Measurements from ENCODE around the gene AMPH.

DNA sequence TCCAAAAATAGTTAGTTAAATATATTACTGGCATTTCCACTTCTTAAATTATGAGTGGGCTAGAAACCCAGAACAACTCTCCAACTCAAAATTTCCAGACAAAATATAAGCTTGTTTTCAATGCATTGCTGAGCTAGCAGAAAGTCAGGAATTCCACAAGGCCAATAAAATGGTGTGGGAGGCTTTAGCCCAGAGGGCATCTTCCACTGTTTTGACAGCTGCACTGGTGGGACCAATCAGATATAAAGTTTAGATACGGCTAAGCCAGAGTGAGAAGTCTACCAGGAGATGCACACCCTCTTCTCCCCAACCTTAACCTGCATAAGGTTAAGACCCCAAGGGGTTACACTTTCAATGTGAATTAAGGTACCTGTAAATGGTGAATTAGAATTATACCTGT is 76.6 kb downstream of the AMPH start:
- TF ChIP-seq POLR2AphosphoS5 (IDR thresholded peaks at IDR 0.05; ENCODE audit: low read depth, low read length) = no peak
- TF ChIP-seq, protein P1, sequence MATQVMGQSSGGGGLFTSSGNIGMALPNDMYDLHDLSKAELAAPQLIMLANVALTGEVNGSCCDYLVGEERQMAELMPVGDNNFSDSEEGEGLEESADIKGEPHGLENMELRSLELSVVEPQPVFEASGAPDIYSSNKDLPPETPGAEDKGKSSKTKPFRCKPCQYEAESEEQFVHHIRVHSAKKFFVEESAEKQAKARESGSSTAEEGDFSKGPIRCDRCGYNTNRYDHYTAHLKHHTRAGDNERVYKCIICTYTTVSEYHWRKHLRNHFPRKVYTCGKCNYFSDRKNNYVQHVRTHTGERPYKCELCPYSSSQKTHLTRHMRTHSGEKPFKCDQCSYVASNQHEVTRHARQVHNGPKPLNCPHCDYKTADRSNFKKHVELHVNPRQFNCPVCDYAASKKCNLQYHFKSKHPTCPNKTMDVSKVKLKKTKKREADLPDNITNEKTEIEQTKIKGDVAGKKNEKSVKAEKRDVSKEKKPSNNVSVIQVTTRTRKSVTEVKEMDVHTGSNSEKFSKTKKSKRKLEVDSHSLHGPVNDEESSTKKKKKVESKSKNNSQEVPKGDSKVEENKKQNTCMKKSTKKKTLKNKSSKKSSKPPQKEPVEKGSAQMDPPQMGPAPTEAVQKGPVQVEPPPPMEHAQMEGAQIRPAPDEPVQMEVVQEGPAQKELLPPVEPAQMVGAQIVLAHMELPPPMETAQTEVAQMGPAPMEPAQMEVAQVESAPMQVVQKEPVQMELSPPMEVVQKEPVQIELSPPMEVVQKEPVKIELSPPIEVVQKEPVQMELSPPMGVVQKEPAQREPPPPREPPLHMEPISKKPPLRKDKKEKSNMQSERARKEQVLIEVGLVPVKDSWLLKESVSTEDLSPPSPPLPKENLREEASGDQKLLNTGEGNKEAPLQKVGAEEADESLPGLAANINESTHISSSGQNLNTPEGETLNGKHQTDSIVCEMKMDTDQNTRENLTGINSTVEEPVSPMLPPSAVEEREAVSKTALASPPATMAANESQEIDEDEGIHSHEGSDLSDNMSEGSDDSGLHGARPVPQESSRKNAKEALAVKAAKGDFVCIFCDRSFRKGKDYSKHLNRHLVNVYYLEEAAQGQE (IDR thresholded peaks at IDR 0.05; ENCODE audit: insufficient read depth in 1 of 2, low read depth in 2 of 2, low read length in 2 of 2) = no peak
- no peak for TF ChIP-seq SIN3A (IDR thresholded peaks at IDR 0.05; ENCODE audit: borderline replicate concordance, insufficient read depth, low read length)

Data from PFSK-1 (cell line).